Smooth muscle cell (in vitro differentiated cells): ENCODE data around the gene NAV2. TPM values are rescaled to one million over a fixed set of nuclear protein-coding genes. Genes with fewer than 3 reads are reported as not detected.

Experiments used
- DNase-seq: peaks from one replicate; lab custom pipeline; 2025; ENCODE audit not compliant: unreplicated experiment; lab: John Stamatoyannopoulos, UW
- H2AFZ ChIP-seq: fragments of 200-600 bp; sonication (generic); 2 replicates; pipeline ENCODE4 v1.6.0; 2016; ENCODE audit warnings: antibody characterized with exemption, low read depth, mild to moderate bottlenecking
- H3F3A ChIP-seq: fragments of 200-600 bp; sonication (generic); 2 replicates; pipeline ENCODE4 v1.6.0; 2017; ENCODE audit warnings: antibody characterized with exemption, low read depth
- H3K27ac ChIP-seq: fragments of 200-600 bp; sonication (generic); 2 replicates; pipeline ENCODE4 v1.5.1; 2016; ENCODE audit warnings: low read depth, mild to moderate bottlenecking
- H3K27me3 ChIP-seq: fragments of 200-600 bp; sonication (generic); 2 replicates; pipeline ENCODE4 v1.6.1; 2016; ENCODE audit warnings: low read depth, mild to moderate bottlenecking
- H3K36me3 ChIP-seq: fragments of 200-600 bp; sonication (generic); 2 replicates; pipeline ENCODE4 v1.5.1; 2016; ENCODE audit warnings: low read depth
- H3K4me1 ChIP-seq: fragments of 200-600 bp; sonication (generic); 2 replicates; pipeline ENCODE4 v1.5.1; 2016; ENCODE audit warnings: low read depth
- H3K4me2 ChIP-seq: fragments of 200-600 bp; sonication (generic); 2 replicates; pipeline ENCODE4 v1.6.0; 2016; ENCODE audit warnings: mild to moderate bottlenecking
- H3K4me3 ChIP-seq: fragments of 200-600 bp; sonication (generic); 2 replicates; pipeline ENCODE4 v1.5.1; 2016; ENCODE audit warnings: mild to moderate bottlenecking
- H3K79me2 ChIP-seq: fragments of 200-600 bp; sonication (generic); 2 replicates; pipeline ENCODE4 v1.6.0; 2016; ENCODE audit warnings: low read depth, mild to moderate bottlenecking
- H3K9ac ChIP-seq: fragments of 200-600 bp; sonication (generic); 2 replicates; pipeline ENCODE4 v1.6.0; 2016; ENCODE audit warnings: low read depth
- H3K9me3 ChIP-seq: fragments of 200-600 bp; sonication (generic); replicated peaks from 2 replicates; pipeline ENCODE4 v1.5.1; 2016; ENCODE audit warnings: low read depth
- H4K20me1 ChIP-seq: fragments of 200-600 bp; sonication (generic); 2 replicates; pipeline ENCODE4 v1.6.0; 2016; ENCODE audit warnings: low read depth
- WGBS: methylation state at CpG from one replicate; pipeline ENCODE4 v1.1.7; 2016; ENCODE audit warnings: low lambda C conversion rate; 5-methylcytosine and 5-hydroxymethylcytosine counted together
- polyA plus RNA-seq: library from polyadenylated mRNA; unstranded; fragments of >200 nt; fragmentation: Nextera tagmentation; extraction: Ambion mirVana; gene quantifications from 2 replicates; pipeline ENCODE4 v1.2.1, GENCODE V29; 2016
- total RNA-seq: library from RNA; depleted of rRNA; stranded (reverse); fragments of >200 nt; gene quantifications from 2 replicates; pipeline ENCODE4 v1.2.3, GENCODE V29; 2014
- TF ChIP-seq, protein P1 (sequence below): fragments of 200-600 bp; sonication (generic); IDR thresholded peaks from 2 replicates; pipeline ENCODE4 v1.5.1; 2017; ENCODE audit warnings: borderline replicate concordance, mild to moderate bottlenecking, antibody characterized with exemption; ENCODE audit not compliant: insufficient read depth, poor library complexity, severe bottlenecking

The NAV2 gene
- total and polyA plus RNA-seq, 2 experiments from 2014 or later: 14.1 to 67.5 TPM

DNA sequence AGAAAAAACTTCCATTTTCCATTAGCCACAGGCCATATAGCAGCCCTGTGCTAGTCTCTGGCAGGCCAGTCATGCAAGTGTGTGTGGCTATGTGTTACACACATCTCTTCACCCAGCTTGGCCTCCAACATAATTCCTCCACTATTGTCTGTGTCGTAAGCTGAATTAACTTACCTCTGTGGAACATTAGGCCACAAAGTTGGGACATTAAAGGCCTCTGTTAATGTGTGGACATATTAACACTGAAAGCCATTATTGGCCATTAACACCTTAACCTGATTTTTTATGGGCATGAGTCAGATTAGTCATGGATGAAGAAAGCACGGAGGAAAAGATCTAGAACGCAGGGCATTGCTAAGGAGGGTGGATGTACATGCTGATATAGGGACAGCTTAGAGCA lies 347.5 kb downstream of the NAV2 start:
- no peaks in the 10 kb centered on the region for H3K36me3 ChIP-seq
- H3K79me2 ChIP-seq: no peaks in the 10 kb centered on the region
- WGBS: 62% methylated on average over 3 of the region's 3 CpGs
- H2AFZ ChIP-seq: no peak overlapping the region
- H3K9me3 ChIP-seq: no peaks in the 10 kb centered on the region
- no peak overlapping the region for H3K4me2 ChIP-seq
- H3K27me3 ChIP-seq: no peaks in the 10 kb centered on the region
- H3K9ac ChIP-seq: peak overlapping the region; percentile 50
- TF ChIP-seq, protein P1, sequence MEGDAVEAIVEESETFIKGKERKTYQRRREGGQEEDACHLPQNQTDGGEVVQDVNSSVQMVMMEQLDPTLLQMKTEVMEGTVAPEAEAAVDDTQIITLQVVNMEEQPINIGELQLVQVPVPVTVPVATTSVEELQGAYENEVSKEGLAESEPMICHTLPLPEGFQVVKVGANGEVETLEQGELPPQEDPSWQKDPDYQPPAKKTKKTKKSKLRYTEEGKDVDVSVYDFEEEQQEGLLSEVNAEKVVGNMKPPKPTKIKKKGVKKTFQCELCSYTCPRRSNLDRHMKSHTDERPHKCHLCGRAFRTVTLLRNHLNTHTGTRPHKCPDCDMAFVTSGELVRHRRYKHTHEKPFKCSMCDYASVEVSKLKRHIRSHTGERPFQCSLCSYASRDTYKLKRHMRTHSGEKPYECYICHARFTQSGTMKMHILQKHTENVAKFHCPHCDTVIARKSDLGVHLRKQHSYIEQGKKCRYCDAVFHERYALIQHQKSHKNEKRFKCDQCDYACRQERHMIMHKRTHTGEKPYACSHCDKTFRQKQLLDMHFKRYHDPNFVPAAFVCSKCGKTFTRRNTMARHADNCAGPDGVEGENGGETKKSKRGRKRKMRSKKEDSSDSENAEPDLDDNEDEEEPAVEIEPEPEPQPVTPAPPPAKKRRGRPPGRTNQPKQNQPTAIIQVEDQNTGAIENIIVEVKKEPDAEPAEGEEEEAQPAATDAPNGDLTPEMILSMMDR: no peak
- H4K20me1 ChIP-seq: no peaks in the 10 kb centered on the region
- peak overlapping the region; percentile 77 for H3K27ac ChIP-seq
- H3K4me3 ChIP-seq: no peak overlapping the region
- H3K4me1 ChIP-seq: peaks cover 8% of the 10 kb centered on the region
- peaks cover 14% of the 10 kb centered on the region for H3F3A ChIP-seq
- DNase-seq: no peak

DNA sequence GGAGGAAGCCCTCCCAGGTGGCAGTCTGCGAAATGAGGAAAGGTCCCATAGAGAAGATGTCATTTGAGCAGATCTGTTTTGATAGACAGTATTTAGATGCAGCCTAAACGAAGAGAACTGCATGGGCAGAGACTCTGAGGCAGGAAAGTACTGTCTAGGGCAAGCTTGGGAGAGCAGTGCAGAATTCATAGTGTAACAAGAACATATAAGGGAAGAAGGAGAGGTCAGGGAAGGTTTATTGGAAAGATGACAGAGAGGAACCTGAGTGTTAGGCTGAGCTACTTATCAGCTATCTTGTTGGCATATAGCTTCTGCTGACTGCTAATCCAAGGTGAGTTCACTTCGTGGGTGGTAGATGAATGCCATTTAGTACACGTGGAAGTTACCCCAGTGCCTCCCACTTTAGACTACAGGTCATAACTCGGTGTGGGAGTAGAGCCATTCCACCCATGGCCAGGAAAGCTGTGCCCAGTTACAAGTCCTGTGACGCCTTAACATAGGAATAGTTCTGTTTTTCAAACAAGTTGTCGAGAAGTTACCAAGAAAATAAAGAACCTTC lies 348.1 kb downstream of the NAV2 start:
- H3K27ac ChIP-seq: peak overlapping the region; percentile 77
- no peak for DNase-seq
- no peaks in the 10 kb centered on the region for H3K79me2 ChIP-seq
- WGBS: 86% methylated on average over 7 of the region's 7 CpGs
- H3K4me1 ChIP-seq: peaks cover 8% of the 10 kb centered on the region
- peaks cover 14% of the 10 kb centered on the region for H3F3A ChIP-seq
- no peak overlapping the region for H3K9ac ChIP-seq
- no peaks in the 10 kb centered on the region for H4K20me1 ChIP-seq
- H3K9me3 ChIP-seq: no peaks in the 10 kb centered on the region
- no peak overlapping the region for H3K4me2 ChIP-seq
- TF ChIP-seq, protein P1: no peak
- no peaks in the 10 kb centered on the region for H3K36me3 ChIP-seq
- no peak overlapping the region for H2AFZ ChIP-seq
- no peak overlapping the region for H3K4me3 ChIP-seq
- H3K27me3 ChIP-seq: no peaks in the 10 kb centered on the region

DNA sequence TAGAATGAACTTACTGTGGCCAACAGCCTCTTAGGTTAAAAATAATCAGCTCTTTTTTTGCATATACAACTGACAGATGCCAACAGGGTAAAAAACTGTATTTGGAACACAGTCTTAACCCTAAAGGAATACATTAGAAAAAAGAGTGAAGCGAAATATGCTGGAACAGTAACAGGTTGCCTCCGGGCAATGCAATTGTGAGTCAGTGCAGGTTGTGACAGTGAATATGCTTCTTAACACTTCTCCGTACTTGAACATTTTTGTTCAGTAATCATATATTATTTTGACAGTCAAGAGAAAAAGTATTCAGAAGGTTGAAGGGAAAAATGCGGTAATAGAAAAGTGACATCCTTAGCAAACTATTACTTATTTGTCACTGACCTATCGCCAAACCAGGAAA lies 349.1 kb downstream of the NAV2 start:
- DNase-seq: no peak
- no peak overlapping the region for H2AFZ ChIP-seq
- H3K9ac ChIP-seq: no peak overlapping the region
- TF ChIP-seq, protein P1: no peak
- H3K27me3 ChIP-seq: no peaks in the 10 kb centered on the region
- H3K4me1 ChIP-seq: peaks cover 4% of the 10 kb centered on the region
- no peaks in the 10 kb centered on the region for H3K36me3 ChIP-seq
- peak overlapping the region; percentile 77 for H3K27ac ChIP-seq
- peaks cover 18% of the 10 kb centered on the region for H3F3A ChIP-seq
- H3K4me3 ChIP-seq: no peak overlapping the region
- H4K20me1 ChIP-seq: no peaks in the 10 kb centered on the region
- 72% methylated on average over 5 of the region's 5 CpGs for WGBS
- peaks cover 3% of the 10 kb centered on the region for H3K79me2 ChIP-seq
- H3K9me3 ChIP-seq: no peaks in the 10 kb centered on the region
- no peak overlapping the region for H3K4me2 ChIP-seq

DNA sequence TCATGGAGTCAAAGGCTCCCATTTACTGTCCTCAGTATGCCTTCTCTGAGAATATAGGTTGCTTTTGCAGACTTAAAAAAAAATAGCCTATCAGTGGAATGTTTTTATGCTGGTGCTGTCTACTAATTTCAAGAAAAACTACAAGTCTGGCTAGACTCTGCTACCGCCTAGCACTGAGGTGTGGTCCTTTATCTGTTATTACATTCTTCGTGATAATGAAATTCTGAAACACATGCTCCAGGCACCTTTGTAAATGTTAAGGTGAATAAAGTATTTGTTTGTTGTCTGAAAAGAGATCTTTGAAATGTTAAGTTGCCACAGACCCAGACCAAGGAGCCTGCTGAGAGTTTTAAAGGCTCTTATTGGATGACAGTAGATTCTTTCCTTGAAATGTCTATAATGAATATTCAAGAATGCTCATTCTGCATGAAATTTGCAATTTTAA lies 352.3 kb downstream of the NAV2 start:
- no peak for DNase-seq
- Histone ChIP-seq H3K4me2 (no peak overlapping the region), H4K20me1 (no peaks in the 10 kb centered on the region), H3K27me3 (no peaks in the 10 kb centered on the region), H3K9ac (no peak overlapping the region), H3K36me3 (peaks cover 8% of the 10 kb centered on the region), H3K79me2 (peaks cover 4% of the 10 kb centered on the region), H3K4me3 (no peak overlapping the region), H2AFZ (no peak overlapping the region), H3K9me3 (no peaks in the 10 kb centered on the region), H3F3A (peaks cover 10% of the 10 kb centered on the region), H3K27ac (peak overlapping the region; percentile 42), H3K4me1 (no peaks in the 10 kb centered on the region)
- WGBS: 60% methylated on average over 2 of the region's 2 CpGs
- TF ChIP-seq, protein P1: no peak
